NCI-H82 (cell line): ENCODE measurements around the gene FHOD3.
"Not testable (repeated sequence)": the region's sequence is repeated elsewhere in the genome, so short reads cannot be mapped to it uniquely, and the experiment has no call there.

Experiments used
- DNase-seq: peaks from one replicate; lab custom pipeline; 2025; lab: John Stamatoyannopoulos, UW

FHOD3 gene

GRCh38 chr18:36756242-36756641, 458.7 kb downstream of the FHOD3 start:
- peak; percentile 33 for DNase-seq

- peak; percentile 73 for DNase-seq
These were observed 459.6 kb downstream of the FHOD3 start for GRCh38 chr18:36757081-36757480.

GRCh38 chr18:36757991-36758390, 460.5 kb downstream of the FHOD3 start:
- no peak for DNase-seq

- DNase-seq: no peak
These were observed 461.1 kb downstream of the FHOD3 start for GRCh38 chr18:36758623-36759022.

DNA sequence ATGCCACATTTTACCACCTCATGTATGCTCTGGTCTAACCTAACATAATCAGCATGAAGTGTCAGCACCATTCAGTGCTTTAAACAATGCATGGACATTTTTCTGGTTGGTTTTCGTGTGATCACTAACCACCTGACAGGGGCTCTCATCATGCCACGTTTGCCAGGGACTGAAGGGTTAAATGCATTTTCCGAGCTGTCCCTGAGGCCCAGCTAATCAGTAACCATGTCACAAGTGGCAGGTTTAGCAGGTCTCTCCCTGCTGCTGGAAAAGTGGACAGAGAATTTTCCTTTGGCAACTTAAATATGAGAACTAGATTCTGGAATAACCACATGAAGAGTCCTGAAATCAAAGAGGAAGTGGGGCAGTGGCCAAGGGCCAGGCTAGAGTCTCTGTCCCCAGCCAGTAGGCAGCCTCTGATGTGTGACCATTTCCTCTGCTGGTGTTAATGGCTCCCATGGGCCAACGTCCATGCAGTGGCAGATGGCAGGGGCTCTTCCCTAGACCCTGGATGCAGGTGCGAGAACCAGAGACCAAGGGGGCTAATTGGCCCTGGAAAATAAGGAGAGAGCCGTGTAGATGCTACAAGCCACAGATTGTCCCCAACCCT, 461.8 kb downstream of the FHOD3 start:
- DNase-seq: no peak

GRCh38 chr18:36760598-36760997, 463.1 kb downstream of the FHOD3 start:
- DNase-seq: no peak

DNA sequence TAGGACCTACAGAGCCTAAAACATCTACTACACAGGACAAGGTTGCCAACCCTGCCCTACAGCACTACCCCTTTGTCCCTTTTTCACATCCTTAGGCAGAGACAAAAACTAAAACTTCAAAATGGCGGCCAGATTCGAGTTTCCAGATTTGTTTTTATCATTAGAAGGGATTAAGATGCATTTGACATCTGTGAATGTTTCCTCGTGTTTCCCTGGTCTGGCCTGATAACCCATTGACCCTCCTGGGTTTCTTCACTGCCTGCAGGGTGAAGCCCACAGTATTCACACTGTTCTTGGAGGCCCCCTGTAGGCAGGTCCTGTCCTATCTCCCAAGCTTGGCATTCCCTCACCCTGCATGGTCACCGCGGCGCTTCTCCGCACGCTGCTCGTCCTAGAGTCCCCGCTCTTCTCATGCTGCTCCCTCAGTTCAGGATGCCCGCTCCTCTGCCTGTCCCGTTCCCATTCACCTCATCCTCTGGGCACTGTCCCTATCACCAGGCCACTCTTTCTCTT, 463.7 kb downstream of the FHOD3 start:
- no peak for DNase-seq

DNA sequence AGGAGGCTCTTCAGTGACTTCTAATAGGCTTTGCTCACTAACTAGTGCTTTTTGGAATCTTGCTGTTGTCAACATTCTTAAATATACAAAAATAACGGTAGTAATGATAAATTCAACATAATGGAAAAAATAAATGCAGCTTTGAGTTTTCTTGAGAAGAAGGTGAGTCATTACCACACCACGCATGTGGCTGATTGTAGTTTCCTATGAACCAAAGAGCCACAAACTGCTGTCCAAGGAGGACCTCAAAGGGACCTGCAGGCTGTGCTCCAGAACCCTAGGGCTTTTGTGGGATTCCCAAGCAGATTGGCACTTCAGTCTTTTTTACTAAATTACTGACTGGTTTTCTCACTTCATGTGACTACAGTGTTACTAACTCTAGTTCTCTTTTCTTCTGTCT, 464.6 kb downstream of the FHOD3 start:
- DNase-seq: no peak

GRCh38 chr18:36762965-36763364, 465.5 kb downstream of the FHOD3 start:
- DNase-seq: not testable (repeated sequence)

- no peak for DNase-seq
These were observed 469.3 kb downstream of the FHOD3 start for GRCh38 chr18:36766836-36767235.

GRCh38 chr18:36769172-36769571, 471.7 kb downstream of the FHOD3 start:
- no peak for DNase-seq

DNA sequence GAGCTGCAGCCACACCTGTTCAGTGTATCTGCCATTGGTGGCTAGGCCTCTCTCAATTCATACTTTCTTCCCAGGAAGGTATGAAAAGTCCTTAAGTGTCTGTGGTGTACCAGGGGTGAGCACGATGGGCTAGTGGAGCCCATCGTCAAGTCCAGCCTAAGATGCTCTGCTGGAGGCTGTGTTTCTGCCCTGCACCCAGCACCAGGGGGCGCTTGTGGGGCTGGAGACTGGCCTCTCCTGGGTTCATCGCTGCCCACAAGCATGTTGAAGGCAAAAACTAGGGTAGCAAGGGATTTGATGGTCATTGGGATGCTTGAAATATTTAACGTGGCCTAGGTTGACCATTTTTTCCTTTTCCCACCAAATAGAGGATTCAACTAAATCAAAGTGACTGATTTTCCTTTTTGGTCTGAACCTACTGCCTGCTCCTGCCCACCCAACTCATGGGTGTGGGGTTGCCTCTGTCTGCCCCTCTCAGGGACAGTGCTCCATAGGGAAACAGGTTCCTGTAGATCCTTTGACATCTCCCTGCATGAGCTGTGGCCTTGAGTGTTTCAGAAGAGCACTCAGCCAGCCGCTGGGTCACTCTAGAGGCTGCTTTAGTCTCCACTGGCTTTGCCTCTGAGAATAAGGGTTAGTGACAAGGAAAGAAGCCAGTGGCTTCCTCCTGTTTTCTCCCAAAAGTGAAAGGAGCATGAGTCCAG, 472.2 kb downstream of the FHOD3 start:
- DNase-seq: peak; percentile 50

DNA sequence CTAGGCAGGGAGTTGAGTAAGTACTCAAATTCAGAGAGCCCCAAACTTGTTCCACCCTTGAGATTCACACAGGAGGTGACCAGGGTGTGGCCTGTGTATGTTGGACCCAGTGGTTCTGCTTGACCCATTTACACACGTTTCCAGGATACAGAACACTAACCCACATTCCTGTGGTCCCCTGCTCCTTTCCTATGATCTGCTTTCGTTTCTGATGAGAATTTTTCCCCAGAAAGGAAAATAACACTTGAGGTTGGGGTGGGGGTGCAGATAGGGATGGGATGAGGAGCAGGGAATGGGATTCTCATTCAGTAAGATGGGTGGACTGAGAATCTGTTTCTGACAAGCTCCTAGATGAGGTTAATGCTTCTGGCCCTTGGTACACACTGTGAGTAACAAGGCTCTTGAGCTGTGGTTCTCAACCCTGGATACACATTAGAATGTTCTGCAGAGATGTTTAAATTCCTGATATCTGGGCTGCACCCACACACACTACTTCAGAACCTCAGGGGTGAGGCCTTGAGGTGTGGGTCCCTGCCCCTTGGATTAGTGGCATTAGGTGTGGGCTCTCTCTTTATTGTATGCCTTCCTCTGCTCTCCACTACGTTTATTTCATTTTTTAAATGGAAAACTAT, 472.9 kb downstream of the FHOD3 start:
- DNase-seq: no peak

DNA sequence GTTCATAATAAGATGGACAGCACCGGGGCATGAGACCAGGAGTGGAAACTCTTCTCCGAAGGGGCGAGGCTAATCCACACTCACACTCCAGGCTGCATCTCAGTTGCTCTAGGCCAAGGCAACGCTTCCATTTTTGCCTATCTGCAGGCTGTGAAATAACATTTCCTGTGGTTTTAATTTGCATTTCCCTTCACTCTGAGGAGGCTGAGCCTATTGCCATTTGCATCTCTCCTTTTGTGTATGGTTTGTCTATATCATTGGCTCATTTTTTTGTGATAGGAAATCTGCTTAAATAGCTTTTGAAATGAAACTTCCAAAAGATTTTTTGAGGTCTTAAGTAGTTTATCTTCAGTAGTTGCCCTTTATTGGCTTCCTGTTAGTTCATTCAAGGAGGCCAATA, 473.7 kb downstream of the FHOD3 start:
- no peak for DNase-seq

GRCh38 chr18:36772241-36772723, 474.8 kb downstream of the FHOD3 start:
- no peak for DNase-seq

DNA sequence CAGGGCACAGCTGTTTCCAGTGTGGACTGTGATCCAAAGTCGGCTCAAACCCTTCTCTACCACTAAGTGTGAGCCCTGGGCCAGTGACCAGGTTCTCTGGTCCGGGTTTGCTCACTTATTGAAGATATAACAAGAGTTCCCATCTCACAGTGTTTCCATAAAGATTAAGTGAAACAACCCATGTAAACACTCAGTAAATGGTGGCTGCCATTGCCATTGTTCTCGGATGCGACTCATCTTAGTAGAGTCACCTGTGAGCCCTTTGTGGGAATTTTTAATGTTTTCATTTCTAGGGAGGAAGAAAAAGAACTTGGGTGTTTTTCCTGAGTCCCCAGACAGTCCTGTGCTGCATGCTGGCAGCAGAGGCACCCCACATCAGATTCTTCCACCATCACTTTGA, 477.9 kb downstream of the FHOD3 start:
- DNase-seq: no peak

DNA sequence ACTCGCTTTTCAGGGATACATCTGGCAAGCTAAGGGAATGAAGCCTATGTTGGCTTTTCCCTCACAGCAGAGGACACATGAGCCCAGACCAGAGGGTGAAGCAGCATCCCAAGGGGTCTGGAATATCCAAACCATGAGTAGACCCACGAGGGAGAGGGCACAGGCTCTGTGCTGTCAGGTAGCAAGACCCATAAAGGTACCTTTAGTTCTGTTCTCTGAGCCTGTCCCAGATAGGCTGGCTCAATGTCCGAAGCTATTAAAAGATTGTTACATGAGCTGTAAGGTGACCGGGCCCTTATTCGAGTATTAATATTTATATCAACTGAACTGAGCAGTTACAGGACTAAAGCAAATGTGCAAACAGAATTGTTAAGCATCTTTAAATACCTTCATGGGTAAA, 479.1 kb downstream of the FHOD3 start:
- no peak for DNase-seq

- no peak for DNase-seq
These were observed 480.1 kb downstream of the FHOD3 start for GRCh38 chr18:36777566-36777965.

DNA sequence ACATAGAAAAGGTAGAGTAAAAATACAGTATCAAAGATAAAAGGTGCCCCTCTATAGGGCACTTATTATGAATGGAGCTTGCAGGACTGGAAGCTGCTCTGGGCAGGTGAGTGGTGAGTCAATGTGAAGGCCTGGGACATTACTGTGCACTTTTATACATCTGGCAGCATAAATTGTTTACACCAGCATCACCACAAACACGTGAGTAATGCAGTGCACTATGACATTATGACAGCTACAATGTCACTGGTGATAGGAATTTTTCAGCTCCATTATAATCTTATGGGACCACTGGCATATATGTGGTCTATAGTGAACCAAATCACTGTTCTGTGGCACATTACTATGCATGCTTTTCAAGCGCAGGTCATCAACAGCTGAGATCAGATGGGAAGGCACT, 483.2 kb downstream of the FHOD3 start:
- DNase-seq: no peak

GRCh38 chr18:36782710-36783109, 485.2 kb downstream of the FHOD3 start:
- DNase-seq: no peak

DNA sequence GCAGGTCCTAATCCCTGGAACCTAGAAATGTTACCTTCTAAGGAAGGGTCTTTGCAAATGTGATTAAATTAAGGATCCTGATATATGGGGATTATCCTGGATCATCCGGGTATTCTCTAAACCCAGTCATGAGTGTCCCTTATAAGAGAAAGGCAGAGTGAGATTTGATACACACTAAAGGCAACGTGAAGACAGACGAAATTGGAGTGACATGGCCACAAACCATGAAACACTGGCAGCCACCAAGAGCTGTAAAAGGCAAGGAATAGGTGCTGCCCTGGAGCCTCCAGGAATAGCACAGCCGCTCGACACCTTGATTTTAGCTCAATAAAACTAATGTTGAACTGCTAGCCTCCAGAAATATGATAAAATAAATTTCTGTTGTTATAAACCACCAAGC, 486.3 kb downstream of the FHOD3 start:
- DNase-seq: peak; percentile 76

DNA sequence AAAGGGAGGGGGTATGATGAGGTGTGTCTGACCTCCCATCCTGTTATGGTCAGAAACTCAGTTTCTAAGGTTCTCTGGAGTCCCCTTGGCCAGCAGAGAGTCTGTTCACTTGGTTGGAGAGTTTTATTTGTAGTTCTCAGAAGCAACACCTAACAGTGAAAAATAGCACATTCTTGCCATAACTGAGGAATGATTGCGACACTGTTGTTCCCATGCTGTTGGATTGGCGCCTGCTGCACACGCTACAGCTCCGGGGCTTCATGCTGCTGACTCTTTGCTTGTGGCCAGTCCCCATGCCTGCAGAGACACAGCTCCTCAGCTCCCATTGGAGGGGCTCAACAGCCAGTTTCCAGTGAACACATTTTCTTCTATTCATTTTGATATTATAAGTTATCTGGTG, 489.2 kb downstream of the FHOD3 start:
- DNase-seq: no peak

- DNase-seq: no peak
These were observed 495.2 kb downstream of the FHOD3 start for GRCh38 chr18:36792634-36793283.
